GM12891 (cell line): ENCODE measurements around the gene MRPL38.
"Not testable (repeated sequence)": the region's sequence is repeated elsewhere in the genome, so short reads cannot be mapped to it uniquely, and the experiment has no call there.

ENCODE experiments used
- DNase-seq: peaks from one replicate; pipeline ENCODE4 v3.0.0; 2011; ENCODE audit warnings: low spot score; ENCODE audit not compliant: insufficient read length
- FAIRE-seq: peaks from 2 replicates; lab custom pipeline; 2011; peaks lifted over from hg19 to GRCh38; lab: Jason Lieb, UNC
- PAX5 ChIP-seq: IDR thresholded peaks from 2 replicates; pipeline ENCODE4 v1.6.1; 2011; ENCODE audit warnings: low read length, moderate library complexity, mild to moderate bottlenecking; ENCODE audit not compliant: insufficient read depth, severe bottlenecking
- POLR2A ChIP-seq: IDR thresholded peaks from 2 replicates; pipeline ENCODE4 v1.6.1; 2011; ENCODE audit warnings: low read depth, low read length, control low read depth
- POLR2AphosphoS5 ChIP-seq: IDR thresholded peaks from 2 replicates; pipeline ENCODE4 v1.6.1; 2011; ENCODE audit warnings: low read depth, low read length, control low read depth
- POU2F2 ChIP-seq: IDR thresholded peaks from 2 replicates; pipeline ENCODE4 v1.6.1; 2011; ENCODE audit warnings: low read depth, mild to moderate bottlenecking, control low read depth, low read length, moderate library complexity
- SPI1 ChIP-seq: IDR thresholded peaks from 2 replicates; pipeline ENCODE4 v1.6.1; 2011; ENCODE audit warnings: low read depth, low read length, control low read depth
- TAF1 ChIP-seq: IDR thresholded peaks from 2 replicates; pipeline ENCODE4 v1.6.1; 2011; ENCODE audit warnings: low read depth, low read length, control low read depth

The MRPL38 gene

GRCh38 chr17:75855310-75856061 lies 49.2 kb downstream of the MRPL38 start, which contains the start of gene WBP2:
TSS of gene WBP2 (minus strand) at chr17:75855335. CDS start at chr17:75855297, 38 bp downstream.
- peak; percentile 95 for FAIRE-seq
- TF ChIP-seq PAX5 (no peak), POLR2A (peak; percentile 92), POLR2AphosphoS5 (peak; percentile 93), POU2F2 (peak; percentile 84; the same call in 1 of the 2 replicates), TAF1 (peak; percentile 62; the same call in 1 of the 2 replicates), SPI1 (peak; percentile 67)
- DNase-seq: peak; percentile 95

GRCh38 chr17:75854881-75855309 lies 49.8 kb downstream of the MRPL38 start:
- peak; percentile 55 for TF ChIP-seq TAF1
- no peak for TF ChIP-seq POU2F2
- TF ChIP-seq POLR2AphosphoS5: no peak; the same call in 1 of the 2 replicates
- no peak for FAIRE-seq
- no peak for DNase-seq

GRCh38 chr17:75854101-75854748 lies 50.5 kb downstream of the MRPL38 start:
- FAIRE-seq (no peak), DNase-seq (no peak)
- TF ChIP-seq TAF1 (no peak), POU2F2 (no peak), POLR2AphosphoS5 (no peak; the same call in 1 of the 2 replicates), SPI1 (no peak), PAX5 (no peak), POLR2A (no peak)

- DNase-seq (no peak), FAIRE-seq (no peak)
- TF ChIP-seq SPI1 (no peak), PAX5 (no peak), POLR2A (no peak), POLR2AphosphoS5 (no peak), POU2F2 (no peak), TAF1 (no peak)
Observed at GRCh38 chr17:75853433-75853832, 51.3 kb downstream of the MRPL38 start.

- not testable (repeated sequence) for FAIRE-seq, DNase-seq
Observed at GRCh38 chr17:75851693-75851991, 53.0 kb downstream of the MRPL38 start.

GRCh38 chr17:75850928-75851692 lies 53.6 kb downstream of the MRPL38 start:
- no peak for DNase-seq
- FAIRE-seq: no peak
- no peak for TF ChIP-seq TAF1
- no peak for TF ChIP-seq POU2F2
- no peak for TF ChIP-seq SPI1
- no peak for TF ChIP-seq POLR2A
- no peak for TF ChIP-seq PAX5
- TF ChIP-seq POLR2AphosphoS5: no peak

- no peak for FAIRE-seq
- DNase-seq: no peak
- TF ChIP-seq POLR2AphosphoS5 (no peak), POU2F2 (no peak), TAF1 (no peak), SPI1 (no peak), PAX5 (no peak), POLR2A (no peak)
Observed at GRCh38 chr17:75849724-75850123, 55.0 kb downstream of the MRPL38 start.

GRCh38 chr17:75849279-75849646 lies 55.4 kb downstream of the MRPL38 start:
- TF ChIP-seq SPI1 (no peak), PAX5 (no peak), POU2F2 (no peak), TAF1 (no peak), POLR2AphosphoS5 (no peak), POLR2A (no peak)
- FAIRE-seq: no peak
- no peak for DNase-seq
